Measurements from ENCODE around the gene ECE1. TPM values are rescaled to one million over a fixed set of nuclear protein-coding genes. Genes with fewer than 3 reads are reported as not detected.

The ECE1 gene
- total and polyA plus RNA-seq, 10 of the 15 experiments (the other 5 are each of a cell fraction or from before 2014, with no cell fraction given) = 0.97 to 81.0 (median 37.0) TPM

DNA sequence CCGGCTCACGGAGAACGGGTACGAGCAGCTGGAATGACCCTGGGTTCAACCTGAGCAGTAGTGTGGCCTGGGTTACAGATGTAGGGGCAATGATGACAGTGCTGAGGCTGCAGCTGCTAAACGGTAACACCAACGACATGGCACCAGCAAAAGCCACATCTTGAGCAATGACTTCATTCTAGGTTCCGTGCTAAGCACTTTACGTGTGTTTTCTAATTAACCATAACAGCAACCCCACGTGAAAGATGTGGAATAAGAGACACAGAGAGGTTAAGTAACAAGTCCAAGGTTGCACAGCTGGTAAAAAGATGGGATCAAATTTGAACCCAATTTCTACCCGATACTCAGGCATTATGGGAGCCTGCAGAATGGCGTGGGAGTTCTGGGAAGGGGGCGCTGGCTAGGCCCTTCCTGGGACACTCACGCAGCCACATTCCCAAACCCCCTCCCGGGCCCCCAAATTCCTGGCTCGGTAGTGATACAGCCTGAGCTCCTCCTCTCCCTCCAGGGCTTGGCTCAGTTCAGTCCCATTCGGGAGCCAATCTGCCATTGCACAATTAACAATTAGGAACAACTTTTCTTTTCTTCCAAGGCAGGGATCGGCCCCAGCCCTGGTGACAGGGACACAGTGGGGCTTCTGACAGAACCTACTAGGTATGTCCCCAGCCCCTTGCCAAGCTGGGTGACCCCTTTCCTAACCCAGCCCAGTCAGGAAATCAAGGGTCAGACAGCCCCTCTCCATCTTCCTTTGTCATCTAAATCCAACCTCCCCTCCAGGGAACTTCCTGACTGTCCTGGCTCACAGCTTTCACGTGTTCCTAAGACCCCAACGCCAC is 23.8 kb upstream of the ECE1 start:
- Histone ChIP-seq H3K36me3 (ENCODE audit: control insufficient read depth in 2 of 2, insufficient read depth in 2 of 2, low read length in 1 of 2) (peaks cover 0 to 9% of the 10 kb centered on the region in 2 experiments; a peak in 2 of 4 replicates), H3K4me3 (no peak overlapping the region), H4K20me1 (ENCODE audit: control insufficient read depth, insufficient read depth) (no peaks in the 10 kb centered on the region), H2AFZ (ENCODE audit: control insufficient read depth, low read depth, low read length) (no peak overlapping the region), H3K9me3 (replicated peaks; ENCODE audit: control insufficient read depth, insufficient read depth, low read length) (no peaks in the 10 kb centered on the region; the same call in 2 of the 3 replicates), H3K27me3 (replicated peaks in 1 of 2; ENCODE audit: control insufficient read depth in 2 of 2, insufficient read depth in 2 of 2, low read length in 1 of 2) (no peaks in the 10 kb centered on the region), H3K79me2 (ENCODE audit: control insufficient read depth, insufficient read depth, low read length) (no peaks in the 10 kb centered on the region), H3K27ac (ENCODE audit: control insufficient read depth, insufficient read depth) (no peak overlapping the region), H3K4me2 (ENCODE audit: control insufficient read depth, insufficient read depth) (no peak overlapping the region), H3K9ac (ENCODE audit: control insufficient read depth, insufficient read depth, low read length) (no peak overlapping the region), H3K4me1 (ENCODE audit: control insufficient read depth, insufficient read depth, low read length) (no peaks in the 10 kb centered on the region; the same call in 1 of the 2 replicates)
- TF ChIP-seq CHD2 (IDR thresholded peaks at IDR 0.05; ENCODE audit: borderline replicate concordance, low read depth, low read length) (no peak), SMARCA5 (IDR thresholded peaks at IDR 0.05) (0 out of 2 replicates have a peak, but pooled peaks have one; percentile 1), CHD4 (IDR thresholded peaks at IDR 0.05) (no peak)
- TF ChIP-seq, protein P1, sequence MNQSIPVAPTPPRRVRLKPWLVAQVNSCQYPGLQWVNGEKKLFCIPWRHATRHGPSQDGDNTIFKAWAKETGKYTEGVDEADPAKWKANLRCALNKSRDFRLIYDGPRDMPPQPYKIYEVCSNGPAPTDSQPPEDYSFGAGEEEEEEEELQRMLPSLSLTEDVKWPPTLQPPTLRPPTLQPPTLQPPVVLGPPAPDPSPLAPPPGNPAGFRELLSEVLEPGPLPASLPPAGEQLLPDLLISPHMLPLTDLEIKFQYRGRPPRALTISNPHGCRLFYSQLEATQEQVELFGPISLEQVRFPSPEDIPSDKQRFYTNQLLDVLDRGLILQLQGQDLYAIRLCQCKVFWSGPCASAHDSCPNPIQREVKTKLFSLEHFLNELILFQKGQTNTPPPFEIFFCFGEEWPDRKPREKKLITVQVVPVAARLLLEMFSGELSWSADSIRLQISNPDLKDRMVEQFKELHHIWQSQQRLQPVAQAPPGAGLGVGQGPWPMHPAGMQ (IDR thresholded peaks at IDR 0.05; ENCODE audit: borderline replicate concordance) = no peak
- CTCF ChIA-PET = interaction anchor here (0.6 to 1.7 kb wide), 2 partner anchors 10 to 11 kb away, joined by 3 to 4 read pairs; no protein-coding TSS in a partner anchor
- in situ Hi-C loops (cut with MboI) (no loop called here), intact Hi-C loops (cut with micrococcal nuclease; ENCODE audit: unreplicated experiment) (no loop called here)
- DNase-seq (ENCODE audit: low read depth, low spot score) (no peak), FAIRE-seq (no peak), ATAC-seq (no peak)
- RAD21 ChIA-PET (ENCODE audit: unreplicated experiment) = interaction anchor here (1.2 to 2.4 kb wide), 3 partner anchors 24 to 55 kb away, joined by 3 to 7 read pairs (median 4); no protein-coding TSS in a partner anchor
- no TSS peak for BruUV-seq (replicated peaks)
- POLR2A ChIA-PET = no interaction called here
- SMC1A ChIA-PET (ENCODE audit: uncharacterized antibody, unreplicated experiment) = interaction anchor here (2.9 kb wide), 1 partner anchor 9 kb away, joined by 12 read pairs; no protein-coding TSS in a partner anchor
- 67% methylated on average over 19 of the region's 19 CpGs for WGBS (ENCODE audit: insufficient coverage, insufficient replicate concordance, low lambda C conversion rate, missing lambda C conversion rate)

All from GM12878 (cell line).